A549 (cell line): ENCODE measurements around the gene DTX3. TPM values are rescaled to one million over a fixed set of nuclear protein-coding genes. Genes with fewer than 3 reads are reported as not detected.

Source experiments
- ATAC-seq, 2 experiments: fragments of 200-7000 bp in 1 of 2; fragments of >200 bp in 1 of 2; cut with Nextera tagmentation in 1 of 2; cut with Tn5 transposase in 1 of 2; 3 replicates each; pipeline versions ENCODE4 v1.8.0 to v1.9.1; 2018 to 2020; ENCODE audit warnings: mild to moderate bottlenecking in 1 of 2, moderate library complexity in 1 of 2
- CTCF ChIA-PET: fragments of 300-600 bp; sonication (Branson Sonifier 250); formaldehyde crosslinking; extraction: SDS; loops from one replicate; lab custom pipeline; 2021; ENCODE audit warnings: antibody characterized with exemption, inconsistent platforms; lab: Yijun Ruan, JAX
- POLR2A ChIA-PET: fragments of 350-600 bp; formaldehyde crosslinking; extraction: SDS; loops from one replicate; lab custom pipeline; 2021; ENCODE audit warnings: antibody characterized with exemption, inconsistent platforms; lab: Yijun Ruan, JAX
- DNase-seq, 2 experiments: peaks; one replicate each; pipeline versions ENCODE4 v3.0.0 to v3.0.0-alpha.2; 2011 to 2016; ENCODE audit warnings: low read depth in 1 of 2, low spot score in 1 of 2
- FAIRE-seq: peaks from 2 replicates; lab custom pipeline; 2011; peaks lifted over from hg19 to GRCh38; lab: Jason Lieb, UNC
- H3K27ac ChIP-seq, 2 experiments: fragments of >200 bp; sonication (Bioruptor Twin); formaldehyde crosslinking; 3 replicates each; pipeline ENCODE4 v1.5.1; 2016 to 2017
- H3K4me1 ChIP-seq: fragments of >200 bp; sonication (Bioruptor Twin); formaldehyde crosslinking; 3 replicates; pipeline ENCODE4 v1.6.1; 2016
- H3K4me2 ChIP-seq: fragments of >200 bp; sonication (Bioruptor Twin); formaldehyde crosslinking; 3 replicates; pipeline ENCODE4 v1.6.1; 2016
- H3K4me3 ChIP-seq: fragments of >200 bp; sonication (Bioruptor Twin); formaldehyde crosslinking; 3 replicates; pipeline ENCODE4 v1.5.1; 2016
- H3K9me3 ChIP-seq: fragments of >200 bp; sonication (Bioruptor Twin); formaldehyde crosslinking; 3 replicates; pipeline ENCODE4 v1.6.1; 2016
- CEBPB ChIP-seq, 2 experiments: fragments of >200 bp in 1 of 2; sonication (Bioruptor Twin) in 1 of 2; formaldehyde crosslinking in 1 of 2; IDR thresholded peaks; 2 replicates each; pipeline ENCODE4 v1.6.1; 2012 to 2016
- EP300 ChIP-seq, 2 experiments: fragments of >200 bp; sonication (Bioruptor Twin); formaldehyde crosslinking; IDR thresholded peaks; 2 replicates in 1 of 2; 3 replicates in 1 of 2; pipeline ENCODE4 v1.6.1; 2016 to 2017
- GATA3 ChIP-seq: IDR thresholded peaks from 2 replicates; pipeline ENCODE4 v1.6.1; 2012; ENCODE audit warnings: borderline replicate concordance
- HDAC2 ChIP-seq: fragments of 200-600 bp; sonication (generic); IDR thresholded peaks from 2 replicates; pipeline ENCODE4 v1.6.1; 2016
- JUN ChIP-seq, 2 experiments: fragments of >200 bp; sonication (Bioruptor Twin); formaldehyde crosslinking; IDR thresholded peaks; 2 replicates in 1 of 2; 3 replicates in 1 of 2; pipeline ENCODE4 v1.6.1; 2016 to 2017
- KDM1A ChIP-seq: fragments of 200-600 bp; sonication (generic); IDR thresholded peaks from 2 replicates; pipeline ENCODE4 v1.6.1; 2016; ENCODE audit warnings: low read depth, mild to moderate bottlenecking
- MYC ChIP-seq: IDR thresholded peaks from 2 replicates; pipeline ENCODE4 v1.6.1; 2012; ENCODE audit warnings: mild to moderate bottlenecking, inconsistent platforms, low read length, improper control_type of control experiment, borderline replicate concordance
- NR3C1 ChIP-seq: fragments of >200 bp; sonication (Bioruptor Twin); formaldehyde crosslinking; IDR thresholded peaks from 3 replicates; pipeline ENCODE4 v1.6.1; 2017
- RNF2 ChIP-seq: fragments of 200-600 bp; sonication (generic); IDR thresholded peaks from 2 replicates; pipeline ENCODE4 v1.6.1; 2016; ENCODE audit warnings: low read depth, mild to moderate bottlenecking, antibody characterized with exemption, moderate library complexity, borderline replicate concordance
- SREBF2 ChIP-seq: fragments of 450-650 bp; IDR thresholded peaks from 2 replicates; pipeline ENCODE4 v1.6.1; 2014; ENCODE audit warnings: mild to moderate bottlenecking, moderate library complexity
- WGBS: methylation state at CpG from one replicate; pipeline ENCODE4 v1.1.6; 2017; ENCODE audit errors: missing lambda C conversion rate; 5-methylcytosine and 5-hydroxymethylcytosine counted together
- polyA plus RNA-seq, 4 experiments: library from polyadenylated mRNA; depleted of rRNA in 3 of 4; stranded (reverse); fragments of >200 nt; fragmentation: RNase III in 1 of 4; extraction: RNeasy Plus Mini Kit Qiagen cat#74134 plus additional on column Dnase treatment in 1 of 4; gene quantifications; 2 replicates in 3 of 4; 3 replicates in 1 of 4; pipeline ENCODE4 v1.2.3, GENCODE V29; 2011 to 2017
- TF ChIP-seq, protein P1 (sequence below): fragments of 450-650 bp; IDR thresholded peaks from 2 replicates; pipeline ENCODE4 v1.6.1; 2014; ENCODE audit warnings: antibody characterized with exemption
- TF ChIP-seq, protein P2 (sequence below): IDR thresholded peaks from 2 replicates; pipeline ENCODE4 v1.6.1; 2012
- TF ChIP-seq, protein P3 (sequence below): fragments of >200 bp; sonication (Bioruptor Twin); formaldehyde crosslinking; IDR thresholded peaks from 2 replicates; pipeline ENCODE4 v1.6.1; 2016
- TF ChIP-seq, protein P4 (sequence below): fragments of 200-600 bp; sonication (generic); IDR thresholded peaks from 2 replicates; pipeline ENCODE4 v1.6.1; 2016; ENCODE audit warnings: antibody characterized with exemption, mild to moderate bottlenecking, moderate library complexity
- TF ChIP-seq, protein P5 (sequence below): fragments of >200 bp; sonication (Bioruptor Twin); formaldehyde crosslinking; IDR thresholded peaks from 3 replicates; pipeline ENCODE4 v1.5.1; 2016

DTX3 gene
- polyA plus RNA-seq, 2 of the 4 experiments (the other 2 are of a cell fraction): 21.7 to 24.7 TPM

DNA sequence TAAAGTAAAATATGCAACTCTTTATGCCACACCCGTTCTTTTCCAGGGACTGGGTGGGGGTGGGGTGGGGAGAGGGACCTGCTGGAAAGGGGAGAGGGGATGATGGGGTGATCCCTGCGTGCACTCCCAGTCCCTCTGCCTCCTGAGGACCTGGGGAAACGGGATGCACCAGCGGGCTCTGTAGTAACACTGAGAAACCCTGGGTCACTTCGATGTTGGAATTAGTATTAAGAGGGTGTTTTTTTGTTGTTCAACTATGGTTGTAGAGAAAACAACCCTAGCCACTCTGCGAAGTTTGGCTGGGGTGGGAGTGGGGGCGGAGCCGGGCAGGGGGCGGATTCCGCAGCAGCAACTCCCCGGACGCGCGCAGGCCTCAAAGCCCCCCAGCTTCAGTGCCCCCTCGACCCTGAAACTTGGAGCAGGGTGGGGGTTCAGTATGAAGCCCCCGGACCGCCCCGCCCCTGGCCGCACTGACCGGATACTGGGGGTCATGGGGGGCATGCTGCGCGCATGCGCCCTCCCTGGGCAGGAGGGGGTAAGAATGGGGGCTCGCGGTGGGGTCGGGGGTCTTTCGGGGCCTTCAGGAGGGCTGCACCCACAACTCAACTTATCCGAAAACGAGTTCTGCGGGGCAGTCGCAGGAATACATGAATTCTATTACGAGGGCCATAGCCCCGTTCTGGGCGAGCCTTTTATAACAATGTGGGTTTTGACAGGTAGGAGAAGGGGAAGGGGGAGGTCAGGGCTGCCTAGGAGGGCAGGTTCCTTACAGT, 5.3 kb downstream of the DTX3 start:
- no peaks in the 10 kb centered on the region for H3K9me3 ChIP-seq
- DNase-seq (no peak), ATAC-seq (no peak), FAIRE-seq (no peak)
- H3K27ac ChIP-seq: no peak overlapping the region
- no peak for TF ChIP-seq NR3C1
- no peak for TF ChIP-seq RNF2
- no peak for TF ChIP-seq MYC
- TF ChIP-seq CEBPB (IDR thresholded peaks at IDR 0.05): no peak
- TF ChIP-seq, protein P1, sequence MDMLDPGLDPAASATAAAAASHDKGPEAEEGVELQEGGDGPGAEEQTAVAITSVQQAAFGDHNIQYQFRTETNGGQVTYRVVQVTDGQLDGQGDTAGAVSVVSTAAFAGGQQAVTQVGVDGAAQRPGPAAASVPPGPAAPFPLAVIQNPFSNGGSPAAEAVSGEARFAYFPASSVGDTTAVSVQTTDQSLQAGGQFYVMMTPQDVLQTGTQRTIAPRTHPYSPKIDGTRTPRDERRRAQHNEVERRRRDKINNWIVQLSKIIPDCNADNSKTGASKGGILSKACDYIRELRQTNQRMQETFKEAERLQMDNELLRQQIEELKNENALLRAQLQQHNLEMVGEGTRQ: no peak
- 81% methylated on average over 23 of the region's 34 CpGs for WGBS
- POLR2A ChIA-PET: interaction anchor here (0.6 to 0.7 kb wide), 2 partner anchors 10 to 93 kb away, joined by 4 to 7 read pairs; no protein-coding TSS in a partner anchor
- H3K4me3 ChIP-seq: no peak overlapping the region
- no peak overlapping the region for H3K4me2 ChIP-seq
- H3K4me1 ChIP-seq: peaks cover 17% of the 10 kb centered on the region; the same call in 2 of the 3 replicates
- CTCF ChIA-PET: interaction anchor here (2.8 to 20.9 kb wide), 2 partner anchors 11 to 28 kb away, joined by 10 to 336 read pairs; no protein-coding TSS in a partner anchor

DNA sequence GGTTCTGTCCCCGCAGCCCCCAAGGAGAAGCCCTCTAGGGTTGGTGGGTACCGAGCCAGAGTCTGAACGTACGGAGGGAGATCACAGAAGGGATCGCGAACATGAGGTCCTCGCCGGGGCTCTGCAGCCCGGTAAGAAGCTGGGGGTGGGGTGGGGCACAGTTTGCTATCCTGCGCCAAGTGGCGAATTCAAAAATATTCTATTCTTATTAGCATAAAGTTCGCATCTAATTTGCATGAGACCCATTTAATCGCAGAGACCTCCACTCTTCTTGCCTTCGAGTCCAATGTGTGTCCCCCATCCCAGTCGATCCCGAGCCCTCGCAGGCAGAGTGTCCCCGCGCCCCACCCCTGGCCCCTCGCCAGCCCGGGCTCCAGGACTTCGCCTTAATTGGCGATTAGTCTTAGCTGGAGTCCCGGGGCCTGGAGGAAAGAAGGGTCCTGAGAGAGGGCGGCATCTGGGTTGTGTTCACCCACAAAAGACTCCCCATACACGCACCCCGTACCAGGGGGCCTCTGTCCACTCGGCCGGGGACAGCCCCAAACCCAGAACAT, 6.0 kb downstream of the DTX3 start:
- Histone ChIP-seq H3K4me2 (peak overlapping the region; percentile 85), H3K9me3 (no peaks in the 10 kb centered on the region), H3K4me3 (peak overlapping the region; percentile 61), H3K4me1 (peaks cover 11% of the 10 kb centered on the region; the same call in 2 of the 3 replicates), H3K27ac (peak overlapping the region; percentile 81 to 95)
- WGBS: 75% methylated on average over 29 of the region's 29 CpGs
- TF ChIP-seq, protein P2, sequence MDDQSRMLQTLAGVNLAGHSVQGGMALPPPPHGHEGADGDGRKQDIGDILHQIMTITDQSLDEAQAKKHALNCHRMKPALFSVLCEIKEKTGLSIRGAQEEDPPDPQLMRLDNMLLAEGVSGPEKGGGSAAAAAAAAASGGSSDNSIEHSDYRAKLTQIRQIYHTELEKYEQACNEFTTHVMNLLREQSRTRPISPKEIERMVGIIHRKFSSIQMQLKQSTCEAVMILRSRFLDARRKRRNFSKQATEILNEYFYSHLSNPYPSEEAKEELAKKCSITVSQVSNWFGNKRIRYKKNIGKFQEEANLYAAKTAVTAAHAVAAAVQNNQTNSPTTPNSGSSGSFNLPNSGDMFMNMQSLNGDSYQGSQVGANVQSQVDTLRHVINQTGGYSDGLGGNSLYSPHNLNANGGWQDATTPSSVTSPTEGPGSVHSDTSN: no peak
- TF ChIP-seq, protein P3, sequence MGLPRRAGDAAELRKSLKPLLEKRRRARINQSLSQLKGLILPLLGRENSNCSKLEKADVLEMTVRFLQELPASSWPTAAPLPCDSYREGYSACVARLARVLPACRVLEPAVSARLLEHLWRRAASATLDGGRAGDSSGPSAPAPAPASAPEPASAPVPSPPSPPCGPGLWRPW: no peak
- TF ChIP-seq GATA3 (no peak), SREBF2 (no peak), JUN (IDR thresholded peaks at IDR 0.05) (no peak), KDM1A (no peak), HDAC2 (no peak), EP300 (IDR thresholded peaks at IDR 0.05) (no peak)
- TF ChIP-seq, protein P4, sequence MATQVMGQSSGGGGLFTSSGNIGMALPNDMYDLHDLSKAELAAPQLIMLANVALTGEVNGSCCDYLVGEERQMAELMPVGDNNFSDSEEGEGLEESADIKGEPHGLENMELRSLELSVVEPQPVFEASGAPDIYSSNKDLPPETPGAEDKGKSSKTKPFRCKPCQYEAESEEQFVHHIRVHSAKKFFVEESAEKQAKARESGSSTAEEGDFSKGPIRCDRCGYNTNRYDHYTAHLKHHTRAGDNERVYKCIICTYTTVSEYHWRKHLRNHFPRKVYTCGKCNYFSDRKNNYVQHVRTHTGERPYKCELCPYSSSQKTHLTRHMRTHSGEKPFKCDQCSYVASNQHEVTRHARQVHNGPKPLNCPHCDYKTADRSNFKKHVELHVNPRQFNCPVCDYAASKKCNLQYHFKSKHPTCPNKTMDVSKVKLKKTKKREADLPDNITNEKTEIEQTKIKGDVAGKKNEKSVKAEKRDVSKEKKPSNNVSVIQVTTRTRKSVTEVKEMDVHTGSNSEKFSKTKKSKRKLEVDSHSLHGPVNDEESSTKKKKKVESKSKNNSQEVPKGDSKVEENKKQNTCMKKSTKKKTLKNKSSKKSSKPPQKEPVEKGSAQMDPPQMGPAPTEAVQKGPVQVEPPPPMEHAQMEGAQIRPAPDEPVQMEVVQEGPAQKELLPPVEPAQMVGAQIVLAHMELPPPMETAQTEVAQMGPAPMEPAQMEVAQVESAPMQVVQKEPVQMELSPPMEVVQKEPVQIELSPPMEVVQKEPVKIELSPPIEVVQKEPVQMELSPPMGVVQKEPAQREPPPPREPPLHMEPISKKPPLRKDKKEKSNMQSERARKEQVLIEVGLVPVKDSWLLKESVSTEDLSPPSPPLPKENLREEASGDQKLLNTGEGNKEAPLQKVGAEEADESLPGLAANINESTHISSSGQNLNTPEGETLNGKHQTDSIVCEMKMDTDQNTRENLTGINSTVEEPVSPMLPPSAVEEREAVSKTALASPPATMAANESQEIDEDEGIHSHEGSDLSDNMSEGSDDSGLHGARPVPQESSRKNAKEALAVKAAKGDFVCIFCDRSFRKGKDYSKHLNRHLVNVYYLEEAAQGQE: no peak
- TF ChIP-seq, protein P5, sequence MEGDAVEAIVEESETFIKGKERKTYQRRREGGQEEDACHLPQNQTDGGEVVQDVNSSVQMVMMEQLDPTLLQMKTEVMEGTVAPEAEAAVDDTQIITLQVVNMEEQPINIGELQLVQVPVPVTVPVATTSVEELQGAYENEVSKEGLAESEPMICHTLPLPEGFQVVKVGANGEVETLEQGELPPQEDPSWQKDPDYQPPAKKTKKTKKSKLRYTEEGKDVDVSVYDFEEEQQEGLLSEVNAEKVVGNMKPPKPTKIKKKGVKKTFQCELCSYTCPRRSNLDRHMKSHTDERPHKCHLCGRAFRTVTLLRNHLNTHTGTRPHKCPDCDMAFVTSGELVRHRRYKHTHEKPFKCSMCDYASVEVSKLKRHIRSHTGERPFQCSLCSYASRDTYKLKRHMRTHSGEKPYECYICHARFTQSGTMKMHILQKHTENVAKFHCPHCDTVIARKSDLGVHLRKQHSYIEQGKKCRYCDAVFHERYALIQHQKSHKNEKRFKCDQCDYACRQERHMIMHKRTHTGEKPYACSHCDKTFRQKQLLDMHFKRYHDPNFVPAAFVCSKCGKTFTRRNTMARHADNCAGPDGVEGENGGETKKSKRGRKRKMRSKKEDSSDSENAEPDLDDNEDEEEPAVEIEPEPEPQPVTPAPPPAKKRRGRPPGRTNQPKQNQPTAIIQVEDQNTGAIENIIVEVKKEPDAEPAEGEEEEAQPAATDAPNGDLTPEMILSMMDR: no peak
- ATAC-seq (no peak), FAIRE-seq (no peak), DNase-seq (no peak)
- ChIA-PET POLR2A (interaction anchor here (0.6 to 1.1 kb wide), 2 partner anchors 19 to 83 kb away, joined by 4 to 9 read pairs; partner anchors contain the start of gene PIP4K2C), CTCF (interaction anchor here (0.8 to 20.9 kb wide), 5 partner anchors 10 to 29 kb away, joined by 3 to 336 read pairs (median 10); no protein-coding TSS in a partner anchor)
